Measurements from ENCODE around the gene ACR.

ACR gene

DNA sequence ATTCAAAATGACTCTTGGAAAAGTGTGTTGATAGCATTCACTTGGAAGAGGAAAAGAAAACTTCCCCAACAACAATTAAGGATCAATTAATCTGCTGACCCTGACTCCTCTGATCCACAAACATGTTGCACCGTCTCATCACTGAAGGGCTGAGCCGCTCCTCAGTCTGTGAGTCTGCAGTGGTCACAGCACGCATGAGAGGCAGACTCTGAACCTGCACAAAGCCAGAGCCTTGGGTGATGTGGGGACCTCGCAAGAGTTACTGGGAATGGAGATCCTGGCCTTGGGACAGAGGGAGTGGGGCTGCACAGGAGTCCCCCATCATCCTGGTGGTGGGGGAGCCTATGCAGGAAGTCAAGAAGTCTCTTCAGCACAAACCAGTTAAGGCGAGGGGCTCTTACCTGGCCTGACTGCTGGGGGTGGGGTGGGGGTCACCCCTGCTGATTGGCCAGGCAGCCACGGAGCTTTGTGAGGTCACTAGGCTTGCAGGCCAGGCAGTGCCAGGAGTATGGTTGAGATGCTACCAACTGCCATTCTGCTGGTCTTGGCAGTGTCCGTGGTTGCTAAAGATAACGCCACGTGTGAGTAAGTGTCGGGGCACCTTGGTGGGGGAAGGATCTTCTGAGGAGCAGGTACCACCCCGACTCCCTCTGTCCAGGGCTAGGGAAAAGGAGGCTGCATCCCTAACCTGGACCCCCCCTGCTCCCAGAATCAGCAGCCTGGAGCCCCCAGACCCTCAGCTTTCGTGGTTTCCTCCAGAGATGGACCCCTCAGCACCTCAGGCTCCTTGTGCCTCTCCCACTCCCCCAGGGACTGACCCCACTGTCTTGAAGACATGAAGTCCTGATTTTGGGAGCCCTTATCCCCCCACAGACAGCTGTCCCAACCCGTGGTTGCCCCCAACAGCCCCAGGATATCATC, at the start of gene ACR:
Gene ACR, plus strand, starts transcription at position 477 of the 921 bp plus-strand sequence. Its CDS starts 32 bp downstream, at position 509.
- FAIRE-seq: no peak

DNA sequence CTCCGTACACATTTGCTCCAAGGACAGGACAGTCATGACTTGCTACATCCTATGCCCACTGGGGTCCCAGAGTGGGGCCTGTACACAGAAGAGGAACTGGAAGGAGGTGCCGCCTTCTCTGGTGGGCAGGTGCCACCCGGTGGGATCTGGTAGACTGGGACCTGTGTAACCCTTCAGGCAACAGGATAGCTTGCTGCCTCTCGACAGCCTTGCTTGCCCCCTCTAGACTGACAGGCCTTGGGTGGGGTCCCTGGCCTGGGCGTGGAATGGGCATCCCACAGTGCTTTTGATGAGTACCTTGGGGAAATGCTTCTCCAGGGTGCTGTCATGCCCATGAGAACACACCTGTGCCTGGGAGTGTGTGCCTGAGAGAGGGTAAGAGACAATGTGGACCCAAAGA, 49.6 kb upstream of the ACR start:
- FAIRE-seq: no peak

DNA sequence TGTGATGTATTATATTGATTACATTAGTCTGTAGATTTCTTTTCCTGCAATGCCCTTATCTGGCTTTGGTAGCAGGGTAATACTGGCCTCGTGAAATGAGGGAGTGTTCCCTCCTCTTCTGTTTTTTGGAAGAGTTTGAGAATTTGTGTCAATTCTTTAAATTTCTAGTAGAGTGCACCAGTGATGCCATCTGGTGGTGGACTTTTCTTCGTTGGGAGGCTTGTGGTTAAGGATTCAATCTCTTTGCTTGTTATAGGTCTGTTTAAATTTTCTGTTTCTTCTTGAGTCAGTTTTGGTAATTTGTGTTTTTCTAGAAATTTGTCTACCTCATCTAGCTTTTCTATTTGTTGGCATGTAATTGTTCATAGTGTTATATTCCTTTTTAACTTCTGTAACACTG, 46.5 kb upstream of the ACR start:
- peak; percentile 85 for FAIRE-seq

DNA sequence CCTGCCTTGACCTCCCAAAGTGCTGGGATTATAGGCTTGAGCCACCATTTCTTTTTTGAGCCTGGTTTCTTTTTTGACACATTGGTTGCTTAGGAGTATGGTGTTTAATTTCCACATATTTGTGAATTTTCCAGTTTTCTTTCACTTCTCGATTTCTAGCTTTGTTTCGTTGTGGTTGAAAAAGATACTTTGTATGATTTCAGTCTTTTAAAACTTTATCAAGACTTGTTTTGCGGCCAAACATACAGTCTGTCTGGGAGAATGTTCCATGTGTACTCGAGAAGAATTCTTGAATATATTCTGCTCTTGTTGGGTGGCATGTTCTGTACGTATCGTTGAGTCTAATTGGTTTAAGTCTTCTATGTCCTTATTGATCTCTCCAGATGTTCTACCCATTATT, 44.5 kb upstream of the ACR start:
- no peak for FAIRE-seq

DNA sequence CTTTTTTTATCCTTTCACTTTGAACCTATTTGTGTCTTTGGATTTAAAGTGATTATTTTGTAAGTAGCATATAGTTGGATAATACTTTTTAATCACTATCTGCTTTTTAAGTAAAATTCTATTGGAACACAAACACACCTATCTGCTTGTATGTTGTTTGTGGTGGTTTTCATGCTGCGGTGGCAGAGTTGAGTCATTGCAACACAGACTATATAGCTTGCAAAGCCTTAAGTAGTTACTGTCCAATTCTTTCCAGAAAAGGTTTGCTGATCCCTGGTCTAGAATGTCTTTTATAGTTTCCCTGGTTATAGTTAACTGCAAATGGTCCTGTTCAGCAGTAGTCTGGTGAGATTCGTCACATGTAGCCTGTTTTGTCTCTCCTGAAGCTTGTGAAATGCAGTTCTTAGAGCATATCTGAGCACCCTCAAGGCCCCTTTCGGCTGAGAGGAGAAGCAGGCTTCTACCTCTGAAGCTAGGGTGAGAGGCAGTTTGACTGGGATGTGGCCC, 43.9 kb upstream of the ACR start:
- no peak for FAIRE-seq

DNA sequence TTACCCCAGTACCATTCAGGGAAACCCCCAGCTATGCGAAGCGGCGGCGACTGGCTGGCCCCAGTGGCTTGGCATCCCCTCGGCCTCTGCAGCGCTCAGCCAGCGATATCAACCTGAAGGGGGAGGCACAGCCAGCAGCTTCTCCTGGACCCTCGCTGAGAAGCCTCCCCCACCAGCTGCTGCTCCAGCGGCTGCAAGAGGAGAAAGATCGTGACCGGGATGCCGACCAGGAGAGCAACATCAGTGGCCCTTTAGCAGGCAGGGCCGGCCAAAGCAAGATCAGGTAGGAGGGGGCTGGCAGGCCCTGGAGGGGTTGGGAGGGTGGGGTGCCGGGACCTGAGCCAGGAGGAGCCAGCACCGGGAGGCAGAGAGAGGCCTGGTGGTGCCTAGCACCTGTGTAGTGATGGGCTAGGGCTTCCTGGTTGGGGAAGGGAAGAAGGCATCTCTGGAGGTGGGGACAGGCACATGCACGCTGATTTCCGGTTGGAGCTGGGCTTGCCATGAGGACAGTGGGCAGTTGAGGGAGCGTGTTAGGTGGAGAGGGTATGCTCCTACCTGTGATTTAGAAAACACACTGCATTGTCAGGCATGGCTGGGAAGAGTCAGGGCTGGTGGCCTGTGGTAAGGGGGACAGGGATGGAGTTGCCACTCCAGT, 43.1 kb upstream of the ACR start:
- no peak for FAIRE-seq

DNA sequence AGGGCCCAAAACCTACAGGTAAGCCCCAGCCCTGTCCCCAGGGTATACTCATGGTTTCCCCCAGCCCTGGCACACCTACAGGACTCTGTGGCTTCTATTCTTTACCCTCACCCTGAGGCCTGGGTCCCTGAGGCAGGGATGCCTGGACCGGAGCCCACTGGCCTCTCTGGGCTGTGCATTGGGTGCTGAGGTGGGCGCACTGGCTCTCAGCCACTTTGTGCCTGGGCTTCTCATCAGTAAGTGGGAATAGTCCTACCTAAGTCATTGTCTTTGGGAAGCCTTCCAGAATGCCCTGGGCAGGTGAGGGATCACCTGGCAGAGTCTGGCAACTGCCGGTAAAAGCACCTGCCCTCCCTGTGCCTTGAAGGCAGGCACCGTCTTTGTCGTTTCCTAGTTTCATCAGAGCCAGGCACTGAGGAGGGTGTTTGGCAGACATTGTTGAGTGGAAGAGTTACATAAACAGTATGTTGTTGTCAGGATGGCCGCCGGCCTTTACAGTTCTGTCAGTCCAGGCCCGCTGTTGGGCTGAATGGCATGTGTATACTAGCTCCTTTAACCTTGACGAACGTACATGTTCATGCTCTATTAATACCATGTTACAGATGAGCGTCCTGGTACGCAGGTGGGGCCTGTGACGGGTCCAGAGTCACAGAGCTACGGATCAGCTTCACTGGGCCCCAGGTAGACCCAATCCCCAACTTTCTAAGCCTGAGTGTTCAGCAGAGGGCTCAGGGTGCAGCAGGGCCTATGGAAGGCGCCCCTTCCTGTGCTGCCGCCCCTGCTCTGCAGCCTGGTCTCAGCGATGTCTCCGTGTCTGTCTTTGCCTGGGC, 42.4 kb upstream of the ACR start:
- FAIRE-seq: no peak

DNA sequence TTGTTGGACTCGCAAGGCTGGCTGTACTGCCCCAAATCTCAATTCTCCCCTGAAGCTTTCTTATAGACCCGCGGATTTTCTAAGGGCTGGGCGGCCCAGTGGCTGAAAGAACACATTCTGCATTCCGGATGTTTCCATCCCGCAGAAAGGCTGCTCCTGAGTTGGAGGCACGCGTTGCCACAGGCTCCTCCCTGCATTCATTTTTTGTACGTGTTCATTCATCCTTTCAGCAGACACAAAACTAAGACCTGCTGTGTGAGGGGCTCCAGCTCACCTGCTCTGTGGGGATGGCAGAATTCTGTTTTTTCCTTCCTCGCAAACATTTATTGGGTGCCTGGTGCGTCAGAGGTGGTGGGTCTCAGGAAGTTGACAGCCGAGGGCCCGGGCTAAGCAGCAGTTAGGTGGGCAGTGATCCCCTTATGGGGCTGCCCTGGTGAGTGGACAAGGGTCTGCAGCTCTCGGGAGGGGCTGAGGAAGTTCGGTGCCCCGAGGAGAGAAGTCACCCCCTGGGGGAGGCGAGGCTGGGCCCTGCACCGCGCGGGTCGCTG, 41.7 kb upstream of the ACR start:
- FAIRE-seq: no peak

DNA sequence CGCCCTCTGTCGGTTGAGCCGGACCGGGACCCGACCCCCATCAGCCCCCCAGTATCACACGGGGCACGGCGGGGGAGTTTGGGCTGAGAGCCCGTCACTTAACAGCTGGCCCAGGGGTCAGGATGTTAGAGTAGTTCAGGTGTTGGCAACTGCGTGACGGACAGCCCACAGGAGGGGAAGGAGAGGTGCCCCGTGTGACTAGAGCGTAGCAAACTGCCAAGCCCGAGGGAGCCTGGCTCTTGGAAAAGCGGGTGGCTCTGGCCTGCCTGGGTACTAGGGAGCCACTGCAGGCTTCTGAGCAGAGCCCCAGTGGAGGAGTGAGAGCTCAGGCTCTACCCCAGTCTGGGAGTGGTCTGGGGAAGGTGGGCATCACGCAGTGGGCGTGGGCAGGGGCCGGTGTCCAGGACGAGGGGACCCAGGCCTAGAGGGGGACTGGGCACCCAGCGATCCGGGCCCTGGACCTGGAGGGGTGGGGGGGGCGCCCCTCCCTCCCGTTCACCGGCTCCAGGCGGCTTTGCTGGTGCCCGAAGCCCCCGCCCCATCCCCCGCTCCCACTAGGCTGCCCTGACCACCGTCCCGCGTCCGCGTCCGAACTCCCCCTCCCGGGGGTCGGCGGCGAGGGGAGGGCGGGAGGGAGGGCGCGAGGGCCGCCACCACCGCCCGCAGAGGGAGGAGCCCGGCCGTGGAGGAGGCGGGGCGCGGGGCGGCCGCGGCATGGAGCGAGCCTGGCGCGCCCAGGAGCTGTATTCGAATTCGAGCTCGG, 41.0 kb upstream of the ACR start:
- no peak for FAIRE-seq

DNA sequence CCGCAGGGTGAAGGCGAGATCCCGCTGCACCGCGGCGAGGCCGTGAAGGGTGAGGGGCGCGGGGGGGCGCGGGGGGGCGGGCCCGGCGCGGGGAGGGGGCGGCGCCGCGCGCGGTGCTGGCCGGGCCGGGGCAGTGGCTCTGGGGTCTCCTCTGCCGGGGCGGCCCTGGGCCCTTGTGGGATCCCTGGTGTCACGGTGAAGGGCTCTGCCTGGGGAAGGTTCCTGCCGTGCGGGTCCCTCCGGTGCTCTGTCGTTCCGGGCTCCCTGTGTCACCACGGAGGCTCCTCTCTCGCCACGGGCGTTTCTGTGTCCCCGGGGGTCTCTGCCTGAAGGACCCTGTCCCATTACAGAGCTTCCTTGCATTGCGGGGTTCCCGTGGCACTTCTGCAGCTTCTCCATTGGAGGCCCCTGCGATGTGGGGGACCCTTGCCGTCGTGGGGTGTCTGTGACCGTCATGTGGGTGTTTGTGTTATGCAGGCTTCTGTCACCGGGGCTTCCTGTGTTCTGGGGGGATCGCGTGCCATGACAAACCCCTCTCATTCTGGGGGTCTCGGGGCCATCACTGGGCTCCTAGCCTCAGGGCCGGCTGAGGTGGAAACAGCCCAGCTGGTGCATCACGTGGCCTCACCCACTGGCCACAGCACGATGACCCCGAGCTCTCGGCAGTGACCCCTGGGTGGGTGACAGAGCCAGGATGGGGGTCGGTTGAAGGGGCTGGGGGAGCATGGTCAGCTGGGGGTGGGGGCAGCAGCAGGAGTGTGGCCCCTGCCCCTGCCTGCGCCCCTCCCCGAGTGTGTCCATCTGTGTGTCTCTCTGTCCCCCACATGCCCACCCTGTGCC, 40.1 kb upstream of the ACR start:
- FAIRE-seq: no peak

DNA sequence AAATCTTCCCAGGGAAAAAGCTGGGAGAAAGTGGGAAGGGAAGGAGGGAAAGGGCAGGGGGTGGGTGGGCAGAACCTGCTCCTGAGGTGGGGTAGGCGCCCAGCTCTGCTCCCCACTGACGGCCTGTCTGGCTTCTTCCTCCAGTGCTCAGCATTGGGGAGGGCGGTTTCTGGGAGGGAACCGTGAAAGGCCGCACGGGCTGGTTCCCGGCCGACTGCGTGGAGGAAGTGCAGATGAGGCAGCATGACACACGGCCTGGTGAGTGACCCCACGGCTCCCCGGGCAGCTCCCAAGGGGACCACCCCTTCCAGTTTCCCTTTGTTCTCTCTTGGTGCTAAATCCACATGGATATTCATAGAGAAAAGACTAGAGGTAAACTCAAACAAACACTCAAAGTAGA, 39.5 kb upstream of the ACR start:
- no peak for FAIRE-seq

DNA sequence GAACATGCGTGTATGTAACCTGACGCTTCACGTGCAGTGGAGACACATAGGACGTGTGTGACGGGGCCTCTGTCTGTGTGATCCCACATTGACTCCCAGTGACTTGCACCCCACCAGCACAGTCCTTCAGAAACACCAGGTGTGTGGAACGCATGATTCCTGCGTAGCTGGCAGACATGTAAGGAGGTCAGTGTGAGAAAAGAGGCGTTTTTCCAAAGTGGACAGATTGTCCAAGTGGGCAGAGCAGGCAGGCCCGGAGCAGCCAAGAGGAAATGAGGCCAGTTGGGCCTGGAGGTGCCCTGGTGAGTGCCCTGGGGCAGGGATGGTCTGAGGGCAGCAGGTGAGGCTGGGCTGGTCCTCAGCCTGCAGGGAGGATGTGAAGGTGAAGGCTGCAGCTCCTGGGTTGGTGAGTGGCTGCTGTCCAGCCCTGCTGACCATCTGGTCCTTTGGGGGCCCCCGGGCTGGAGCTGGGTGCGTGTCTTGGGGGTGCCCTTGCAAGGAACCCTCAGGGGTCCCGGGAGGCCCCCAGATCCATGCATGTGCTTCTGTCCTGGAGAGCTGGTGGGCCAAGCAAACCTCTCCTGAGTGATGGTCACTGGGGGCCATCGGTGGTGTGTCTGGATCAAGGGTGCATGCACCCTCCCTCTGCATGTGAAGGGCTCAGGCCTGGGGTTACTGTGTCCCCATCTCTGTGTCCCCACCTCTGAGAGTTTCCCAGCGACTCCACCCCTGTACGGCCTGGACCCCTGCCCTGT, 38.8 kb upstream of the ACR start:
- no peak for FAIRE-seq

DNA sequence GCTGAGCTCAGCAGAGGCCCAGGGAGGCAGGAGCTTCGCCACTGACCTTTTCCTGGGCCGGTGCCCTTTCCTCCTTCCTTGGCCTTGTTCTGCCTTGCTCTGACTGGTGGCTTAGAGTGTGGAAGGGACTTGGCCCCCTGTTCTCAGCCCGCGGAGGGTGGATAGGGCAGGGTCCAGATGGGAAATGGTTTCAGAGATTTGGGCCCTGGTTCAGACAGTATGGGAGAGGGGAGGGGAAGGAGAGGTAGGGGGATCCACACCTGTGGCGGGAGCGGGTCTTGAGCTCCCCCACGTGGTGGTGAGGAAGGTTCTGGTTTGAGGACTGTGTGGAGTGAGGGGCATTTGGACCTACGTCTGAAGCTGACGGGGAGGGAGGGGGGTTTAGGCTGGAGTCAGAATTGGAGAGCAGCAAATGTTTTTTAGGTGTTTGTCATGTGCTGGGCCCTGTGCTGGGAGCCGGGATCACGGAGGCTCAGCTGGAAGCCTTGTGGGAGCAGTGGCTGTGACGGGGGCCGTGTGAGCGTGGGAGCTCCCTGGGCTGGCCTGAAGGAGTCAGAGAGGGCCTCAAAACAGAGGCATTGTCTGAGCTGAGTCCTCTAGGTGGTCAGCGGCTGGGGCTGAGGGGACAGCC, 38.1 kb upstream of the ACR start:
- no peak for FAIRE-seq

DNA sequence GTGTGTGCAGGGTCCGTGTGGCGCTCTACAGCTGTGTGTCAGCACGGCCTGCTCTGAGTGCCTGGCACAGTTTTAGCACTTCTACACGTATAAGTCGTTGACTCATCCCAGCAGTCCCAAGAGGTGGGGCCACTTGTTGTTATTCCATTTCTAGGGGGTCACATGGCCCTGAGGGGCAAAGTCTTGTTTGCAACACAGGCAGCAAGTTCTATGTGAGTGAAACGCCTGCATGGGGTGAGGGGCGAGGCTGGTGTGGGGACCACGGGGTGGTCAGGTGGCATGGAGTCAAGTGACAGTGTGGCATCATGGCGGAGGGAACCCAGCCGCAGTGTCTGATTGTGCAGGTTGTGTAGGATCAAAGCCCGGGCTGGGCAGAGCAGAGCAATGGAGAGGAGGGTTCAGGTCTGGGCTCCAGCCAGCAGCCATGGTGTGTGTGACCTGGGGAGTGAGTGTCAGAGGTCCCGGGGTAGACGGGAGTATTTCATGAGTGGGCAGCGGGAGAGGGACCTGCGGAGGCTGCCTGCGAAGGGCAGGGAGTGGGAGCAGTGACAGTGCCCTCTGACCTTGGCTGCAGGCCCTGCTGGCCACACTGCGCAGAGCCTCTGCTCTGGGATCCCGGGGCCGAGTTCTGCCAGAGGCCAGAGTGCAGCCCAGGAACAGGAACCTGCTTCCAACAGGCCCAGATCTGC, 37.5 kb upstream of the ACR start:
- FAIRE-seq: no peak

DNA sequence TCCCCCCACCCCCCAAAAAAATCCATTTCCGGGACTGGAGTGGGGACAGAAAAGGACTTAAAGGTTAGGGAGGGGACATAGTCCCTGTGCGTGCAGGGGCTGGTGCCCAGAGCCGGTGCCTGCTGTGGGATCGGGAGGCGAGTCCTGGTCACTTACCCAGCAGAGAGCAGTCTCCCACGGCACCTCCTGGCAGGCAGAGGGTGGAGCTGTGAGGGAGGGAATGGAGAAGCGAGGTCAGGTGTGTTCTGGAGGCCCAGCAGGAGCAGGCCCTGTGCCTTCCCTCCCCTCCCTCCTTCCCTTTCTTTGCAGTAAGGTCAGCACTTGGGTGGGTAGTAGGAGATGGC, 37.0 kb upstream of the ACR start:
- no peak for FAIRE-seq

DNA sequence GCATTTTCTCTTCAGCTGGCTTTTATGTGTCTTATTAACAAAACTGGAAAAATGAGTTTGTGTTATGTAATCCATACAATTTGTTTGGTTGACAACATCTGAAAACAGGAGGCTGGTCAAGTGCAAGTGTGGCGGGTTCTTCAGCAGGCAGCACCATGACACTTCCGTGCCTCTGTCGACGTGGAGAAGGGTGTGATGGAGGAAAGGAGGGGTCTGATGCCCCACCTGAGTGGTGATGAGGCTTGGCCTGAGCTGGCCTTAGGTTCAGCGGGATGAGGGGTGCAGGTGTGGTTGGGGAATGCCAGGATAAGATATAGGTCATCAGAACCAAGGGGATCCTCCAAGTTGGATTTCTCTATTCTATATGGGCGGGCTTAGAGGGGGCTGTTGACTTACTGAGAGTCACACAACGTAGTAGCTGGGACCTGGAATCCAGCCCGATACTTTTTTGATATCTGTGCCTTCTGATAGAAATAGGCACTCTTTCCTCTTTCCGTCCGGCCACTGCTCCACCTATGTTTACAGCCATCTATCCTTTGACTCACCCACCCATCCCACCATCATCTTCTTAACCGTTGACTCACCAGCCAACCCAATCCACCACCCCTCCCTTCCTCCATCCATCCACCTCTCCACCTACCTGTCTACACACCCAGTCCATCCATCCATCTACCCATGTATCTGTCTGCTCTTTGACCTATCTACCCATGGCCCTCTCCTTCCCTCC, 36.4 kb upstream of the ACR start:
- FAIRE-seq: no peak

DNA sequence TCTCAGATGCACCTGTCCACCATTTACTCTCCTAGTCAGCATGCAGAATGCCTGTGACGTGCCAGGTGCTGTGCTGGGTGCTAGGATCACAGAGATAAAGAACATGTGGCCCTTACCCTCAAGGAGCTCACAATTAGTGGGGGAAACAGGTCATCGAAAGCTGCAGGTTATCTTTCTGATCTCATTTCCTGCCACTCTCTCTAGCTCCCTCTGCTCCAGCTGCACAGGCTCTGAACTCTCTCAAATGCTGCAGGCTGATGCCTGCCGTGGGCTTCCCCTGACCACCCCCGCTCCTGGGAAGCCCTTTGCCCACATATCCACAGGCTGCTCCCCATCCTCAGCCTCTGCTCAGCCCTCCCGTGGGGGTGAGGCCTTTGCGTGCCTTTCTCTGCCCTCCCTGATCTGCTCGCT, 35.7 kb upstream of the ACR start:
- FAIRE-seq: no peak

DNA sequence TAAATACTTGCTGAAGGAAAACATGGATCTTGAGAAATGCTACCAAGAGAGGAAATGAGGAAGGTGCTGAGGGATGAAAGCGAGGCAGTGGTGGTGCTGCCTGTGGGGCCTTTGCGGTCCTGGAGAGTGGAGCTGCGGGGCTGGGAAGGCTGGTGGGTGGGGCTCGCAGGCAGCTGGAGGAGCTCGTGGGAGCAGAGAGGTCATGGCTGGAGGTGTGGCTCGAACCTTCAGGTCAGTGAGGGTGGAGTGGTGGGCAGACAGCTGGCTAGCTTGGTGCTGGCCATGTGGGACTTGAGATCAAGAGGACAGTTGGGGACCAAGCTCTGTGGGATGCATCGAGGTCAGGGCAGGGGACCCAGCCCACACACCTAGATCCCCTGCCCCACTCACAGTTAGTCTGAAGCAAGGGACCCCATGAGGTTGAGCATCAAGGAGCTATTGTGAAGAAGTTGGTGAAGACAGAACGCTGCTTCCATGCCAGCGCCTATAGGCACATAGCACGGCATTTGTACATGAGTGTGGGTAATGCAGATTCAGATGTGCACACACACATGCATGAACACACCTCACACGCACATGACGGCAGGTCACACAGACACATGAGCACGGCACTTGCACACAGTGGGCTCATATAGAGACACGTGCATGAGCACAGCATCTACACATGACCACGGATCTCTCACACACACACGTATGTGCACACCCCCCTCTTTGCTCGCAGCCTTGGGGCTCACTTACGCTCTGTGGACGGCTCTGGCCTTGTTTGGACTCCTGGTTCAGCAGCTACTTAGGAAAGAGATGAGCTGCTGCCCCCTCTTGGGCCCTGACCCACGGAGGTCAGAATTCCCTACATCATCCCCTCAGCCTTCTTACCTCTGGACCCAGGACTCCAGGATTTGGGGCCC, 34.9 kb upstream of the ACR start:
- FAIRE-seq: no peak

Measured in TTC549 (cell line).